ENCODE data around the gene MYO18A.

Gene MYO18A

GRCh38 chr17:29042026-29042678, 138.0 kb downstream of the MYO18A start:
- no peak overlapping the region for H3K4me2 ChIP-seq (ENCODE audit: low read length, poor library complexity, severe bottlenecking)
- no peak overlapping the region for H2BK15ac ChIP-seq (ENCODE audit: low read depth, poor library complexity, severe bottlenecking)
- H3K4ac ChIP-seq (ENCODE audit: low read depth in 1 of 2, low read length in 2 of 2) = no peak overlapping the region
- H2BK12ac ChIP-seq (ENCODE audit: low read length in 2 of 2) = no peak overlapping the region
- WGBS = 72% methylated on average over 11 of the region's 11 CpGs
- H3K4me1 ChIP-seq (ENCODE audit: control insufficient read depth, insufficient read depth, low read depth, low read length) = peaks cover 10% of the 10 kb centered on the region
- H3K9ac ChIP-seq (ENCODE audit: low read length) = no peak overlapping the region
- no peak overlapping the region for H2BK5ac ChIP-seq (ENCODE audit: low read depth, low read length, poor library complexity, severe bottlenecking)
- H3K4me3 ChIP-seq (ENCODE audit: insufficient read depth in 1 of 2, low read depth in 1 of 2, low read length in 2 of 2) = no peak overlapping the region
- no peaks in the 10 kb centered on the region for H3K79me1 ChIP-seq (replicated peaks; ENCODE audit: low read length, poor library complexity, severe bottlenecking)
- H3K27ac ChIP-seq (ENCODE audit: low read length, poor library complexity, severe bottlenecking) = no peak overlapping the region
- no peak overlapping the region for H3K18ac ChIP-seq (ENCODE audit: low read depth in 1 of 2, low read length in 2 of 2)
- H2BK120ac ChIP-seq (ENCODE audit: low read depth, low read length) = no peak overlapping the region
- no peak overlapping the region for H4K91ac ChIP-seq (ENCODE audit: low read length)
- H3K27me3 ChIP-seq (ENCODE audit: control insufficient read depth in 1 of 2, insufficient read depth in 1 of 2, low read length in 2 of 2) = peaks cover 36 to 70% of the 10 kb centered on the region in 2 experiments
- DNase-seq = no peak
- no peaks in the 10 kb centered on the region for H3K36me3 ChIP-seq (ENCODE audit: control insufficient read depth in 1 of 2, insufficient read depth in 2 of 2, low read depth in 1 of 2, low read length in 2 of 2)
- no peak overlapping the region for H2AK5ac ChIP-seq (ENCODE audit: low read length, severe bottlenecking)
- H3K9me3 ChIP-seq (ENCODE audit: control insufficient read depth, low read length) = peaks cover 2% of the 10 kb centered on the region
- H3K14ac ChIP-seq (ENCODE audit: low read length in 2 of 2) = no peak overlapping the region
- no peak overlapping the region for H4K8ac ChIP-seq (ENCODE audit: low read length)
- H2AFZ ChIP-seq (ENCODE audit: low read depth, low read length) = no peak overlapping the region
- H3K23ac ChIP-seq (ENCODE audit: low read length in 2 of 2) = no peak overlapping the region

GRCh38 chr17:29041571-29041970, 138.6 kb downstream of the MYO18A start:
- Histone ChIP-seq H3K4me2 (ENCODE audit: low read length, poor library complexity, severe bottlenecking) (no peak overlapping the region), H2BK120ac (ENCODE audit: low read depth, low read length) (no peak overlapping the region)

GRCh38 chr17:29041091-29041490, 139.1 kb downstream of the MYO18A start:
- no peak overlapping the region for H2BK12ac ChIP-seq (ENCODE audit: low read length in 2 of 2)
- no peak overlapping the region for H3K27ac ChIP-seq (ENCODE audit: low read length, poor library complexity, severe bottlenecking)
- no peaks in the 10 kb centered on the region for H3K79me1 ChIP-seq (replicated peaks; ENCODE audit: low read length, poor library complexity, severe bottlenecking)
- no peak overlapping the region for H3K23ac ChIP-seq (ENCODE audit: low read length in 2 of 2)
- H3K4me3 ChIP-seq (ENCODE audit: insufficient read depth in 1 of 2, low read depth in 1 of 2, low read length in 2 of 2) = no peak overlapping the region
- H2BK120ac ChIP-seq (ENCODE audit: low read depth, low read length) = no peak overlapping the region
- H3K4me2 ChIP-seq (ENCODE audit: low read length, poor library complexity, severe bottlenecking) = no peak overlapping the region
- H4K8ac ChIP-seq (ENCODE audit: low read length) = no peak overlapping the region
- no peak overlapping the region for H3K4ac ChIP-seq (ENCODE audit: low read depth in 1 of 2, low read length in 2 of 2)
- H2AK5ac ChIP-seq (ENCODE audit: low read length, severe bottlenecking) = no peak overlapping the region
- H3K27me3 ChIP-seq (ENCODE audit: control insufficient read depth in 1 of 2, insufficient read depth in 1 of 2, low read length in 2 of 2) = peaks cover 34 to 71% of the 10 kb centered on the region in 2 experiments
- H3K18ac ChIP-seq (ENCODE audit: low read depth in 1 of 2, low read length in 2 of 2) = no peak overlapping the region
- H2AFZ ChIP-seq (ENCODE audit: low read depth, low read length) = no peak overlapping the region
- 98% methylated on average over 2 of the region's 2 CpGs for WGBS
- H2BK5ac ChIP-seq (ENCODE audit: low read depth, low read length, poor library complexity, severe bottlenecking) = no peak overlapping the region
- no peak overlapping the region for H3K14ac ChIP-seq (ENCODE audit: low read length in 2 of 2)
- no peak overlapping the region for H3K9ac ChIP-seq (ENCODE audit: low read length)
- no peak for DNase-seq
- H4K91ac ChIP-seq (ENCODE audit: low read length) = no peak overlapping the region
- peaks cover 13% of the 10 kb centered on the region for H3K9me3 ChIP-seq (ENCODE audit: control insufficient read depth, low read length)
- peaks cover 10% of the 10 kb centered on the region for H3K4me1 ChIP-seq (ENCODE audit: control insufficient read depth, insufficient read depth, low read depth, low read length)
- no peak overlapping the region for H2BK15ac ChIP-seq (ENCODE audit: low read depth, poor library complexity, severe bottlenecking)
- H3K36me3 ChIP-seq (ENCODE audit: control insufficient read depth in 1 of 2, insufficient read depth in 2 of 2, low read depth in 1 of 2, low read length in 2 of 2) = no peaks in the 10 kb centered on the region

More at GRCh38 chr17:29041571-29041970, 138.6 kb downstream of the MYO18A start:
- Histone ChIP-seq H3K4me3 (ENCODE audit: insufficient read depth in 1 of 2, low read depth in 1 of 2, low read length in 2 of 2) (no peak overlapping the region), H2BK5ac (ENCODE audit: low read depth, low read length, poor library complexity, severe bottlenecking) (no peak overlapping the region), H3K4me1 (ENCODE audit: control insufficient read depth, insufficient read depth, low read depth, low read length) (peaks cover 10% of the 10 kb centered on the region), H4K91ac (ENCODE audit: low read length) (no peak overlapping the region), H3K27me3 (ENCODE audit: control insufficient read depth in 1 of 2, insufficient read depth in 1 of 2, low read length in 2 of 2) (peaks cover 37 to 71% of the 10 kb centered on the region in 2 experiments), H4K8ac (ENCODE audit: low read length) (no peak overlapping the region), H2AFZ (ENCODE audit: low read depth, low read length) (no peak overlapping the region), H3K36me3 (ENCODE audit: control insufficient read depth in 1 of 2, insufficient read depth in 2 of 2, low read depth in 1 of 2, low read length in 2 of 2) (no peaks in the 10 kb centered on the region), H2BK12ac (ENCODE audit: low read length in 2 of 2) (no peak overlapping the region), H3K27ac (ENCODE audit: low read length, poor library complexity, severe bottlenecking) (no peak overlapping the region), H3K9me3 (ENCODE audit: control insufficient read depth, low read length) (peaks cover 8% of the 10 kb centered on the region), H3K4ac (ENCODE audit: low read depth in 1 of 2, low read length in 2 of 2) (no peak overlapping the region), H3K23ac (ENCODE audit: low read length in 2 of 2) (no peak overlapping the region), H3K79me1 (replicated peaks; ENCODE audit: low read length, poor library complexity, severe bottlenecking) (no peaks in the 10 kb centered on the region), H2AK5ac (ENCODE audit: low read length, severe bottlenecking) (no peak overlapping the region), H3K14ac (ENCODE audit: low read length in 2 of 2) (no peak overlapping the region), H3K9ac (ENCODE audit: low read length) (no peak overlapping the region), H3K18ac (ENCODE audit: low read depth in 1 of 2, low read length in 2 of 2) (no peak overlapping the region), H2BK15ac (ENCODE audit: low read depth, poor library complexity, severe bottlenecking) (no peak overlapping the region)
- 96% methylated on average over 3 of the region's 6 CpGs for WGBS
- DNase-seq = no peak

- peaks cover 24% of the 10 kb centered on the region for H3K9me3 ChIP-seq (ENCODE audit: control insufficient read depth, low read length)
- peaks cover 10% of the 10 kb centered on the region for H3K4me1 ChIP-seq (ENCODE audit: control insufficient read depth, insufficient read depth, low read depth, low read length)
- no peak overlapping the region for H4K91ac ChIP-seq (ENCODE audit: low read length)
- peak; percentile 10 for DNase-seq
- no peaks in the 10 kb centered on the region for H3K36me3 ChIP-seq (ENCODE audit: control insufficient read depth in 1 of 2, insufficient read depth in 2 of 2, low read depth in 1 of 2, low read length in 2 of 2)
- no peak overlapping the region for H3K4ac ChIP-seq (ENCODE audit: low read depth in 1 of 2, low read length in 2 of 2)
- no peak overlapping the region for H2BK120ac ChIP-seq (ENCODE audit: low read depth, low read length)
- no peak overlapping the region for H2AFZ ChIP-seq (ENCODE audit: low read depth, low read length)
- H2BK5ac ChIP-seq (ENCODE audit: low read depth, low read length, poor library complexity, severe bottlenecking) = no peak overlapping the region
- no peak overlapping the region for H2BK12ac ChIP-seq (ENCODE audit: low read length in 2 of 2)
- no peak overlapping the region for H3K18ac ChIP-seq (ENCODE audit: low read depth in 1 of 2, low read length in 2 of 2)
- no peak overlapping the region for H2BK15ac ChIP-seq (ENCODE audit: low read depth, poor library complexity, severe bottlenecking)
- no peaks in the 10 kb centered on the region for H3K79me1 ChIP-seq (replicated peaks; ENCODE audit: low read length, poor library complexity, severe bottlenecking)
- whole genome bisulfite sequencing = 55% methylated on average over 13 of the region's 13 CpGs
- H2AK5ac ChIP-seq (ENCODE audit: low read length, severe bottlenecking) = no peak overlapping the region
- peaks cover 27 to 71% of the 10 kb centered on the region in 2 experiments for H3K27me3 ChIP-seq (ENCODE audit: control insufficient read depth in 1 of 2, insufficient read depth in 1 of 2, low read length in 2 of 2)
- H3K9ac ChIP-seq (ENCODE audit: low read length) = no peak overlapping the region
- H3K4me3 ChIP-seq (ENCODE audit: insufficient read depth in 1 of 2, low read depth in 1 of 2, low read length in 2 of 2) = no peak overlapping the region
- H3K23ac ChIP-seq (ENCODE audit: low read length in 2 of 2) = no peak overlapping the region
- H3K14ac ChIP-seq (ENCODE audit: low read length in 2 of 2) = no peak overlapping the region
- H3K27ac ChIP-seq (ENCODE audit: low read length, poor library complexity, severe bottlenecking) = peak overlapping the region; percentile 16
- no peak overlapping the region for H4K8ac ChIP-seq (ENCODE audit: low read length)
- H3K4me2 ChIP-seq (ENCODE audit: low read length, poor library complexity, severe bottlenecking) = no peak overlapping the region
Observed at GRCh38 chr17:29039764-29040598, 140.2 kb downstream of the MYO18A start.

Measured in mesenchymal stem cell (in vitro differentiated cells and primary cell).